ENCODE data around the gene KIAA0513. TPM values are rescaled to one million over a fixed set of nuclear protein-coding genes. Genes with fewer than 3 reads are reported as not detected.

Gene KIAA0513
- total RNA-seq, 4 donors from 2014 or later: 14.8 to 43.4 (median 28.5) TPM

DNA sequence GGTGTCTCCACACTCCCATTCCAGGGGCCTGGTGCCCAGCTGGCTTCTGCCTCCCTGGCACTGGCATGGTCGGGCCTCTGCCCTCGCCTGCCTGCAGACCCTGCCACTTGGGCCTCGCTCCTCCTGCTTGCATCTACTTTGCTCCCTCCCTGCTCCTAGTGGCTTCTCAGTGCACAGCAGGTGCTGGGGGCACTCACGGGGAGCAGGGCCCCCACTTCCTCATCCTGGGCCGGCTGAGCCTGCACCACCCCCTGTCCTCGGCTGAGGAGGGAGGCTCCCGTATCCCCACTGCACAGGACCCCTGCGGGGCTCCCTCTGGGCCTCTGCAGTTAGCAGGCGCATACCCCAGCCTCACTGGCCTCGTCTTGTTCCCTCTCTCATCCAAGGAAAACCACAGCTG lies 49.4 kb downstream of the KIAA0513 start:
- Histone ChIP-seq H3K36me3 (peaks cover 0 to 86% of the 10 kb centered on the region in 2 donors), H3K27me3 (no peaks in the 10 kb centered on the region), H3K4me3 (no peak overlapping the region), H3K27ac (no peak overlapping the region), H3K9me3 (no peaks in the 10 kb centered on the region), H3K4me1 (peaks cover 0 to 9% (median 0%) of the 10 kb centered on the region in 3 donors)
- TF ChIP-seq POLR2A (IDR thresholded peaks at IDR 0.05) (no peak), POLR2AphosphoS5 (IDR thresholded peaks at IDR 0.05) (no peak), EP300 (IDR thresholded peaks at IDR 0.05) (no peak)
- TF ChIP-seq, protein P1, sequence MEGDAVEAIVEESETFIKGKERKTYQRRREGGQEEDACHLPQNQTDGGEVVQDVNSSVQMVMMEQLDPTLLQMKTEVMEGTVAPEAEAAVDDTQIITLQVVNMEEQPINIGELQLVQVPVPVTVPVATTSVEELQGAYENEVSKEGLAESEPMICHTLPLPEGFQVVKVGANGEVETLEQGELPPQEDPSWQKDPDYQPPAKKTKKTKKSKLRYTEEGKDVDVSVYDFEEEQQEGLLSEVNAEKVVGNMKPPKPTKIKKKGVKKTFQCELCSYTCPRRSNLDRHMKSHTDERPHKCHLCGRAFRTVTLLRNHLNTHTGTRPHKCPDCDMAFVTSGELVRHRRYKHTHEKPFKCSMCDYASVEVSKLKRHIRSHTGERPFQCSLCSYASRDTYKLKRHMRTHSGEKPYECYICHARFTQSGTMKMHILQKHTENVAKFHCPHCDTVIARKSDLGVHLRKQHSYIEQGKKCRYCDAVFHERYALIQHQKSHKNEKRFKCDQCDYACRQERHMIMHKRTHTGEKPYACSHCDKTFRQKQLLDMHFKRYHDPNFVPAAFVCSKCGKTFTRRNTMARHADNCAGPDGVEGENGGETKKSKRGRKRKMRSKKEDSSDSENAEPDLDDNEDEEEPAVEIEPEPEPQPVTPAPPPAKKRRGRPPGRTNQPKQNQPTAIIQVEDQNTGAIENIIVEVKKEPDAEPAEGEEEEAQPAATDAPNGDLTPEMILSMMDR (IDR thresholded peaks at IDR 0.05): no peak
- no peak for ATAC-seq
- no CpG with 5 or more reads among the region's 10 CpGs for WGBS, 2 donors (ENCODE audit: low coverage in 1 of 2)

DNA sequence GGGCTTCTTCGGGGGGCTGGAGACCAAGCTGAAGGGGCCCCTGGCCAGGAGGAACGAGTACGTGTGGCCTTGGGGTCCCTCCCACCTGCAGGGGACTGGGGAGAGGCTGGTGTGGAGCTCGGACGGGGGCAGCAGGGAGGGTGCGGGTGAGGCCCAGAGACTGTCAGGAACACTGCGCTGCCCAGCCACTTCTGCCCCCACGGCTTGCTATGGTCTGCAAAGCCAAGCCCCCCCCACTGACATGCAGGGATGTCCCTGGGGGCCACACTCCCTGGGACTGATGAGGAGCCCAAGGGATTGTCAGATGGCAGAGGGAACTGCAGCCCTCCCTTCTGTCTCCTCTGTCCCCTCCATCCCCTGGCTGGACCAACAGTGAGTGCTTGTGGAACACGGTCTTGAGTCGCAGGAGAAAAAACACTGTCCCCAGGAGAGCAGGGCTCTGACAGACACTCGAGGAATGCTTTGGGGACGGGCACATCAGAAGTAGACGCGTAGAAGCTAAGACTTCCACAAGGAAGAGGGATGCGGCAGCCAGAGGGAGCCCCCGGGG lies 50.1 kb downstream of the KIAA0513 start:
- TF ChIP-seq EP300 (IDR thresholded peaks at IDR 0.05) (no peak), POLR2AphosphoS5 (IDR thresholded peaks at IDR 0.05) (no peak), POLR2A (IDR thresholded peaks at IDR 0.05) (no peak)
- TF ChIP-seq, protein P1 (IDR thresholded peaks at IDR 0.05): no peak
- no peak for ATAC-seq
- H3K27me3 ChIP-seq: no peaks in the 10 kb centered on the region
- no peak overlapping the region for H3K4me3 ChIP-seq
- H3K27ac ChIP-seq: no peak overlapping the region
- H3K36me3 ChIP-seq: peaks cover 0 to 85% of the 10 kb centered on the region in 2 donors
- peaks cover 0 to 7% (median 0%) of the 10 kb centered on the region in 3 donors for H3K4me1 ChIP-seq
- H3K9me3 ChIP-seq: no peaks in the 10 kb centered on the region
- 84 to 89% methylated on average over 7 to 8 of the region's 16 CpGs for WGBS, 2 donors (ENCODE audit: low coverage in 1 of 2)

DNA sequence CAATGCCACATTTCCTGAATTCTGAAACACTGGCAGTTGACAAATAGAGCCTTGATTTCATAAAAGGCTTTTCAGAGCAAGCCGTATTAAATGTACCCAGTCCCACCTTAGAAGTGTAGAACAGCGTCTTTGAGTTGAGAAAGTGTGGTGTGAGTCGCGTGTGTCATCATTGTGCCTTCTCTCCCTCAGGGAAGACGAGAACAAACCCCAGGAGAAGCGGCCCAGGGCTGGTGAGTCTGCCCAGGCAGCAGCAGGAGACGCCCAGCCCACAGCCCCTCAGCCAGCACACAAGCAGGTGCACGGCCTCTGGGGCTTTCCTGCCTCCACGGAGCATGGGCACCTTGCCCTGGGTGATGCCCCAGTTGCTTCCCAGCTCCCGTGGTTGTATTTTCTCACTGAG lies 50.6 kb downstream of the KIAA0513 start:
- H3K9me3 ChIP-seq: no peaks in the 10 kb centered on the region
- no peak overlapping the region for H3K27ac ChIP-seq
- TF ChIP-seq, protein P1 (IDR thresholded peaks at IDR 0.05): no peak
- TF ChIP-seq POLR2A (IDR thresholded peaks at IDR 0.05) (no peak), POLR2AphosphoS5 (IDR thresholded peaks at IDR 0.05) (no peak), EP300 (IDR thresholded peaks at IDR 0.05) (no peak)
- no peaks in the 10 kb centered on the region for H3K27me3 ChIP-seq
- 97 to 100% methylated on average over 4 to 5 of the region's 10 CpGs for WGBS, 2 donors (ENCODE audit: low coverage in 1 of 2)
- H3K4me3 ChIP-seq: no peak overlapping the region
- peaks cover 0 to 3% (median 0%) of the 10 kb centered on the region in 3 donors for H3K4me1 ChIP-seq
- peaks cover 0 to 82% of the 10 kb centered on the region in 2 donors for H3K36me3 ChIP-seq
- no peak for ATAC-seq

DNA sequence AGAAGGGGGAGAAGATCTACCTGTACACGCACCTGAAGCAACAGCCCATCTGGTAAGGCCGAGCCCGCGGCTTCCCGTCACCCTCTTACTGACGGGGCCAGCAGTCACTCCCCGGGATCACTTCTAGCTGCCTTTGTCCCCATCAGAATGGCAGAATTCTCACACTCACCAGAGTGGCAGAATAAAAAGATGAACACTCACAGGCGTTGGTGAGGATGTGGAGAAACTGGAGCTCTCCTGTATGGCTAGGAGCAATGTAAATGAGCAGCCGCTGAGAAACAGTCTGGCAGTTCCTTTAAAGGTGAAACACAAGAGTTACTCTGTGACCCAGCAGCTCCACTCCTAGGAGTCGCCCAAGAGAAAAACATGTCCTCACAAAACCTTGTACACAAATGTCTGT lies 51.4 kb downstream of the KIAA0513 start:
- Histone ChIP-seq H3K36me3 (peaks cover 0 to 79% of the 10 kb centered on the region in 2 donors), H3K4me1 (no peaks in the 10 kb centered on the region), H3K27ac (no peak overlapping the region), H3K4me3 (no peak overlapping the region), H3K9me3 (no peaks in the 10 kb centered on the region), H3K27me3 (no peaks in the 10 kb centered on the region)
- ATAC-seq: no peak
- WGBS, 2 donors (ENCODE audit: low coverage in 1 of 2): 93 to 100% methylated on average over 1 to 2 of the region's 10 CpGs
- TF ChIP-seq EP300 (IDR thresholded peaks at IDR 0.05) (no peak), POLR2A (IDR thresholded peaks at IDR 0.05) (no peak), POLR2AphosphoS5 (IDR thresholded peaks at IDR 0.05) (no peak)
- TF ChIP-seq, protein P1 (IDR thresholded peaks at IDR 0.05): no peak
